OCI-LY3 (cell line): Measurements from ENCODE around the gene LENG8.

Experiments
- H2AFZ ChIP-seq: fragments of 200-600, 300-600 bp; shearing (Covaris generic); 2 replicates; pipeline ENCODE4 v1.6.0; 2014; ENCODE audit warnings: antibody characterized with exemption, low read depth, low read length
- H3K27ac ChIP-seq: fragments of 200-600, 300-600 bp; sonication (generic); 2 replicates; pipeline ENCODE4 v1.5.1; 2014; ENCODE audit warnings: mild to moderate bottlenecking, low read length, moderate library complexity, mixed read lengths
- H3K27me3 ChIP-seq: fragments of 200-600, 300-600 bp; sonication (generic); 2 replicates; pipeline ENCODE4 v1.6.1; 2014; ENCODE audit warnings: low read depth, low read length, mixed read lengths
- H3K36me3 ChIP-seq: fragments of 200-600, 300-600 bp; sonication (generic); replicated peaks from 2 replicates; pipeline ENCODE3; 2014; ENCODE audit warnings: low read depth, low read length, mixed read lengths
- H3K4me1 ChIP-seq: fragments of 300-600, 200-600 bp; sonication (generic); 2 replicates; pipeline ENCODE4 v1.6.1; 2014; ENCODE audit warnings: low read length, mixed read lengths
- H3K4me2 ChIP-seq: fragments of 200-600, 300-600 bp; sonication (generic); 2 replicates; pipeline ENCODE4 v1.6.1; 2014; ENCODE audit warnings: low read length, mixed read lengths
- H3K4me3 ChIP-seq: fragments of 300-600, 200-600 bp; sonication (generic); 2 replicates; pipeline ENCODE4 v1.5.1; 2014; ENCODE audit warnings: antibody characterized with exemption, mild to moderate bottlenecking, low read length, moderate library complexity
- H3K79me2 ChIP-seq: fragments of 300-600, 200-600 bp; shearing (Covaris generic); 2 replicates; pipeline ENCODE4 v1.6.1; 2014; ENCODE audit warnings: mild to moderate bottlenecking, low read length, mixed read lengths
- H3K9ac ChIP-seq: fragments of 300-600, 200-600 bp; shearing (Covaris generic); 2 replicates; pipeline ENCODE4 v1.6.0; 2014; ENCODE audit warnings: mild to moderate bottlenecking, low read length, moderate library complexity
- H3K9me3 ChIP-seq: fragments of 200-600, 300-600 bp; shearing (Covaris generic); 2 replicates; pipeline ENCODE4 v1.6.1; 2014; ENCODE audit warnings: low read length, mixed read lengths; ENCODE audit not compliant: insufficient read depth
- H4K20me1 ChIP-seq: fragments of 200-600, 300-600 bp; sonication (generic); 2 replicates; pipeline ENCODE4 v1.6.1; 2016; ENCODE audit warnings: low read length, mixed read lengths; ENCODE audit not compliant: insufficient read depth
- CTCF ChIP-seq: fragments of 200-600, 300-600 bp; sonication (generic); IDR thresholded peaks from 2 replicates; pipeline ENCODE4 v1.5.1; 2014; ENCODE audit warnings: antibody characterized with exemption, low read length, low read depth
- EZH2phosphoT487 ChIP-seq: fragments of 200-600 bp; shearing (Covaris generic); IDR thresholded peaks from 2 replicates; pipeline ENCODE4 v1.6.1; 2018; ENCODE audit warnings: antibody characterized with exemption, mixed run types, low read depth

Gene LENG8

GRCh38 chr19:54448774-54449700 is at the start of gene LENG8:
Gene LENG8 (plus strand): TSS chr19:54449199. CDS start chr19:54451345, 2,146 bp downstream.
- H3K9me3 ChIP-seq: no peaks in the 10 kb centered on the region
- no peaks in the 10 kb centered on the region for H3K27me3 ChIP-seq
- H3K4me3 ChIP-seq: peak within 1 kb of the TSS; percentile 93
- peak within 1 kb of the TSS; percentile 88 for H3K4me2 ChIP-seq
- H2AFZ ChIP-seq: peak within 1 kb of the TSS; percentile 70
- peak within 1 kb of the TSS; percentile 95 for H3K9ac ChIP-seq
- peak within 1 kb of the TSS; percentile 82 for H3K27ac ChIP-seq
- peaks cover 44% of the 10 kb centered on the region for H4K20me1 ChIP-seq
- H3K4me1 ChIP-seq: peaks cover 22% of the 10 kb centered on the region
- H3K79me2 ChIP-seq: peaks cover 69% of the 10 kb centered on the region
- H3K36me3 ChIP-seq: peaks cover 43% of the 10 kb centered on the region
- TF ChIP-seq CTCF (no peak), EZH2phosphoT487 (no peak)

- Histone ChIP-seq H3K9me3 (no peaks in the 10 kb centered on the region), H3K4me3 (no peak overlapping the region), H3K9ac (no peak overlapping the region), H3K27ac (no peak overlapping the region), H4K20me1 (no peaks in the 10 kb centered on the region), H3K27me3 (peaks cover 9% of the 10 kb centered on the region; the same call in 1 of the 2 replicates), H3K79me2 (no peaks in the 10 kb centered on the region), H3K4me1 (no peaks in the 10 kb centered on the region), H2AFZ (no peak overlapping the region), H3K4me2 (no peak overlapping the region), H3K36me3 (no peaks in the 10 kb centered on the region)
- TF ChIP-seq CTCF (no peak), EZH2phosphoT487 (no peak)
These were observed 48.1 kb upstream of the LENG8 start for GRCh38 chr19:54400913-54401312.

- H3K9me3 ChIP-seq: no peaks in the 10 kb centered on the region
- H4K20me1 ChIP-seq: no peaks in the 10 kb centered on the region
- H3K4me1 ChIP-seq: no peaks in the 10 kb centered on the region
- H3K4me3 ChIP-seq: no peak overlapping the region
- no peak overlapping the region for H2AFZ ChIP-seq
- peaks cover 9% of the 10 kb centered on the region; the same call in 1 of the 2 replicates for H3K27me3 ChIP-seq
- no peak overlapping the region for H3K27ac ChIP-seq
- H3K4me2 ChIP-seq: no peak overlapping the region
- H3K9ac ChIP-seq: no peak overlapping the region
- H3K36me3 ChIP-seq: no peaks in the 10 kb centered on the region
- no peaks in the 10 kb centered on the region for H3K79me2 ChIP-seq
- TF ChIP-seq CTCF (no peak), EZH2phosphoT487 (no peak)
These were observed 45.9 kb upstream of the LENG8 start for GRCh38 chr19:54403054-54403453.

- H3K27ac ChIP-seq: no peak overlapping the region
- H3K27me3 ChIP-seq: peaks cover 5% of the 10 kb centered on the region; the same call in 1 of the 2 replicates
- H3K9me3 ChIP-seq: 0 out of 2 replicates have a peak, but pooled peaks cover 2% of the 10 kb centered on the region
- H4K20me1 ChIP-seq: no peaks in the 10 kb centered on the region
- no peak overlapping the region for H3K4me3 ChIP-seq
- H3K9ac ChIP-seq: no peak overlapping the region
- H3K4me1 ChIP-seq: no peaks in the 10 kb centered on the region
- H3K79me2 ChIP-seq: no peaks in the 10 kb centered on the region
- H2AFZ ChIP-seq: no peak overlapping the region
- TF ChIP-seq EZH2phosphoT487 (no peak), CTCF (no peak)
- H3K4me2 ChIP-seq: no peak overlapping the region
- no peaks in the 10 kb centered on the region for H3K36me3 ChIP-seq
These were observed 43.4 kb upstream of the LENG8 start for GRCh38 chr19:54405628-54406027.
